IMR-90 (cell line): ENCODE data around the gene PLN. TPM values are rescaled to one million over a fixed set of nuclear protein-coding genes. Genes with fewer than 3 reads are reported as not detected.

Experiments used
- ATAC-seq: fragments of 200-7000 bp; cut with Tn5 transposase; 2 replicates; pipeline ENCODE4 v1.9.1; 2020; ENCODE audit warnings: low read depth, mild to moderate bottlenecking, moderate library complexity
- BruUV-seq: library from RNA; stranded (reverse); fragments of 400-500 nt; replicated peaks from 2 replicates; lab custom pipeline; 2021; lab: Mats Ljungman, UMichigan
- CTCF ChIA-PET: fragments of 300-600 bp; formaldehyde crosslinking; extraction: SDS; loops from one replicate; lab custom pipeline; 2021; ENCODE audit warnings: antibody characterized with exemption; lab: Yijun Ruan, JAX
- POLR2A ChIA-PET: fragments of 300-600 bp; sonication (Branson Sonifier 250); formaldehyde crosslinking; loops from one replicate; lab custom pipeline; 2022; ENCODE audit warnings: antibody characterized with exemption; ENCODE audit not compliant: unreplicated experiment; lab: Charles Lee
- DNase-seq: peaks from one replicate; pipeline ENCODE4 v3.0.0; 2013
- H2AFZ ChIP-seq: replicated peaks from 2 replicates; pipeline ENCODE3; 2013; ENCODE audit warnings: low read length, mild to moderate bottlenecking; ENCODE audit not compliant: poor library complexity
- H2AK5ac ChIP-seq: 2 replicates; pipeline ENCODE4 v1.6.1; 2013; ENCODE audit warnings: low read depth, low read length, inconsistent platforms
- H2AK9ac ChIP-seq: replicated peaks from 2 replicates; pipeline ENCODE3; 2013; ENCODE audit warnings: mild to moderate bottlenecking, low read depth, low read length, moderate library complexity; ENCODE audit not compliant: poor library complexity
- H2BK120ac ChIP-seq: 2 replicates; pipeline ENCODE4 v1.6.1; 2013; ENCODE audit warnings: low read depth, low read length, inconsistent platforms
- H2BK15ac ChIP-seq: 3 replicates; pipeline ENCODE4 v1.6.1; 2013; ENCODE audit warnings: low read depth, low read length, inconsistent platforms
- H2BK20ac ChIP-seq: 2 replicates; pipeline ENCODE4 v1.6.1; 2013; ENCODE audit warnings: low read depth, mild to moderate bottlenecking, inconsistent platforms, low read length, moderate library complexity
- H2BK5ac ChIP-seq: 2 replicates; pipeline ENCODE4 v1.6.1; 2013; ENCODE audit warnings: mild to moderate bottlenecking, low read depth, low read length, inconsistent platforms; ENCODE audit not compliant: poor library complexity, severe bottlenecking
- H3K14ac ChIP-seq: replicated peaks from 2 replicates; pipeline ENCODE4 v1.6.1; 2013; ENCODE audit warnings: low read depth, low read length, inconsistent platforms
- H3K18ac ChIP-seq: 2 replicates; pipeline ENCODE4 v1.6.1; 2013; ENCODE audit warnings: low read depth, low read length, control low read depth
- H3K23ac ChIP-seq: 2 replicates; pipeline ENCODE4 v1.6.1; 2013; ENCODE audit warnings: low read depth, low read length, inconsistent platforms
- H3K27ac ChIP-seq: 2 replicates; pipeline ENCODE4 v1.5.1; 2013; ENCODE audit warnings: mild to moderate bottlenecking, control low read depth, low read length; ENCODE audit not compliant: insufficient read depth
- H3K27me3 ChIP-seq: 2 replicates; pipeline ENCODE4 v1.6.1; 2013; ENCODE audit warnings: low read length; ENCODE audit not compliant: control insufficient read depth, insufficient read depth
- H3K36me3 ChIP-seq: 2 replicates; pipeline ENCODE4 v1.6.1; 2013; ENCODE audit warnings: low read length, mixed read lengths; ENCODE audit not compliant: control insufficient read depth, insufficient read depth
- H3K4ac ChIP-seq: 2 replicates; pipeline ENCODE4 v1.6.1; 2013; ENCODE audit warnings: low read depth, low read length, inconsistent platforms
- H3K4me1 ChIP-seq: 2 replicates; pipeline ENCODE4 v1.6.1; 2013; ENCODE audit warnings: low read length, mixed read lengths; ENCODE audit not compliant: control insufficient read depth, insufficient read depth
- H3K4me2 ChIP-seq: 2 replicates; pipeline ENCODE4 v1.6.1; 2013; ENCODE audit warnings: low read depth, mild to moderate bottlenecking, control low read depth, low read length, moderate library complexity
- H3K4me3 ChIP-seq: 2 replicates; pipeline ENCODE4 v1.5.1; 2013; ENCODE audit warnings: low read depth, mild to moderate bottlenecking, control low read depth, low read length, moderate library complexity; ENCODE audit not compliant: insufficient read depth
- H3K56ac ChIP-seq: 2 replicates; pipeline ENCODE4 v1.6.1; 2013; ENCODE audit warnings: low read length, inconsistent platforms; ENCODE audit not compliant: insufficient read depth; ENCODE audit errors: extremely low read depth
- H3K79me1 ChIP-seq, 2 experiments: 2 replicates each; pipeline ENCODE4 v1.6.1; 2013; ENCODE audit warnings: low read length in 2 of 2, inconsistent platforms in 1 of 2, low read depth in 1 of 2
- H3K9ac ChIP-seq: 2 replicates; pipeline ENCODE4 v1.6.1; 2013; ENCODE audit warnings: low read depth, low read length, control low read depth
- H3K9me1 ChIP-seq: 2 replicates; pipeline ENCODE4 v1.6.1; 2013; ENCODE audit warnings: low read length, inconsistent platforms; ENCODE audit not compliant: insufficient read depth
- H3K9me3 ChIP-seq: 2 replicates; pipeline ENCODE4 v1.6.1; 2013; ENCODE audit warnings: low read length; ENCODE audit not compliant: control insufficient read depth, insufficient read depth
- H4K20me1 ChIP-seq: 2 replicates; pipeline ENCODE4 v1.6.1; 2013; ENCODE audit warnings: low read length, inconsistent platforms; ENCODE audit not compliant: insufficient read depth
- H4K5ac ChIP-seq: 2 replicates; pipeline ENCODE4 v1.6.1; 2013; ENCODE audit warnings: mild to moderate bottlenecking, low read depth, low read length, control low read depth
- H4K8ac ChIP-seq, 2 experiments: 2 replicates each; pipeline ENCODE4 v1.6.1; 2013; ENCODE audit warnings: low read depth in 2 of 2, low read length in 2 of 2, control low read depth in 1 of 2, inconsistent platforms in 1 of 2
- H4K91ac ChIP-seq: 2 replicates; pipeline ENCODE4 v1.6.1; 2013; ENCODE audit warnings: low read depth, low read length, inconsistent platforms; ENCODE audit not compliant: insufficient read depth
- CEBPB ChIP-seq: IDR thresholded peaks from 2 replicates; pipeline ENCODE4 v1.6.1; 2012; ENCODE audit warnings: low read depth, low read length, improper control_type of control experiment
- FOS ChIP-seq: fragments of 150-350 bp; IDR thresholded peaks from 2 replicates; pipeline ENCODE4 v1.6.1; 2016; ENCODE audit warnings: low read depth, low read length
- MAFK ChIP-seq: IDR thresholded peaks from 2 replicates; pipeline ENCODE4 v1.6.1; 2012; ENCODE audit warnings: low read depth, low read length, improper control_type of control experiment
- MAZ ChIP-seq: IDR thresholded peaks from 2 replicates; pipeline ENCODE4 v1.6.1; 2012; ENCODE audit warnings: low read depth, mild to moderate bottlenecking, low read length, improper control_type of control experiment, moderate library complexity, borderline replicate concordance
- MXI1 ChIP-seq: IDR thresholded peaks from 2 replicates; pipeline ENCODE4 v1.6.1; 2012; ENCODE audit warnings: low read depth, mild to moderate bottlenecking, low read length, moderate library complexity, borderline replicate concordance
- WGBS, 2 experiments: methylation state at CpG; one replicate each; pipeline versions ENCODE4 v1.1.5 to v1.1.7; 2013; ENCODE audit warnings: missing lambda C conversion rate in 2 of 2; ENCODE audit not compliant: insufficient read length in 1 of 2; ENCODE audit errors: extremely low coverage in 2 of 2; 5-methylcytosine and 5-hydroxymethylcytosine counted together
- dilution Hi-C: fragments of 300-500 bp; cut with HindIII; formaldehyde crosslinking; loops from one replicate; pipeline ENCODE4 v1.14.3; 2018; ENCODE audit warnings: low sequenced_read_pairs; ENCODE audit not compliant: unreplicated experiment
- in situ Hi-C: fragments of 300-500 bp; cut with MboI; formaldehyde crosslinking; loops from 3 replicates; pipeline ENCODE4 v1.14.3; 2019; ENCODE audit warnings: low sequenced_read_pairs, inconsistent platforms, mixed read lengths
- intact Hi-C: fragments of 100-400 bp; cut with micrococcal nuclease; formaldehyde crosslinking; loops from 2 replicates; pipeline ENCODE4 v1.10.0; 2022
- polyA plus RNA-seq, 3 experiments: library from polyadenylated mRNA; depleted of rRNA; stranded (reverse); fragments of >200 nt; gene quantifications; 2 replicates each; pipeline ENCODE4 v1.2.3, GENCODE V29; 2012; ENCODE audit warnings: low replicate concordance in 1 of 3
- total RNA-seq: library from RNA; depleted of rRNA; stranded (reverse); fragments of >200 nt; gene quantifications from 2 replicates; pipeline ENCODE4 v1.2.3, GENCODE V29; 2012
- TF ChIP-seq, protein P1 (sequence below): fragments of 150-350 bp; IDR thresholded peaks from 2 replicates; pipeline ENCODE4 v1.6.1; 2016; ENCODE audit warnings: low read depth, mild to moderate bottlenecking, low read length, moderate library complexity, borderline replicate concordance

Gene PLN
- total and polyA plus RNA-seq, 2 of the 4 experiments (the other 2 are of a cell fraction), result under 0.01 TPM; not detected in 1

DNA sequence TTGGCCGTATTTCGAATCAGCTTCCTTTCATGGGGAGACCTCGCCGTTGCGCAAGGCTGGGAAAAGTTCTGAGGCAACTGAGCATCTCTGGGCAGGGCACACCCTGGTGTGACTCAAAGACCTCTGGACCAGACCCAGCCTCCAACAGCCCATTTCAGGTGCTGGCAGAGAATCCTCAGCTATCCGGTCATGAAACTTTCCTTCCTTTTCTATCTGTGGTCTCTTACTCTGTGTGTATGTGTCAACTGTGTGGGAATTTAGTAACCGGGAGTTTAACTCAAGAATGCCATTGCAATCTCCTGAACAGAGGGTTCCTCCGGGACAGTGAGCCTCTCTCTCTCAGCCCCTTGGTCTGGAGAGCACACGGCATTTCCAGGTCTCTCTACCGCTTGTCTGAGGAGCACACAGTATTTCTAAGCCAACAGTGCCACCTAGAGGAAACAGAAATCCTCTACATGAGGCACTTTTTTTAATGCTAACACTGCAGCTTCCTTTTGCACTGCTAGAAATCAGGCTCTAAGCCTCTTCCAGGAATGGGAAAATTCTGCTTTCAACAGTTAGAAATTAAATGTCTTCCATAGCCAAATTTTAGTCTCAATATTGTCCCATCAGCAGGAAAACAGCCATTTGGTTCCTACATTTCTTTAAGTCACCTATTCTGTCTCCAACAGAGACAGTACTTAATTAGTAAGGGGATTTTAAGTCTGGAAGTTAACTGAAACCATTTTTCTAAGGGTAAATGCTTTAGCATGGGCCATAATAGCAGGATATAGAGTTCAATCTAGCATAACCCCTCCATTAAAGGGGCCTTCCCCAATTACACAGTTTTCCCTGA, 32.7 kb downstream of the PLN start (continued):
- peak; percentile 26; the same call in 1 of the 2 replicates for TF ChIP-seq MAFK
- no peak for TF ChIP-seq MAZ

GRCh38 chr6:118581489-118581959, 33.4 kb downstream of the PLN start:
- ATAC-seq (peak; percentile 85), DNase-seq (peak; percentile 80)
- no peaks in the 10 kb centered on the region for H4K20me1 ChIP-seq
- intact Hi-C loops (loop anchor here (1.0 kb wide), 1 partner anchor 297 kb away; no protein-coding TSS in a partner anchor), dilution Hi-C loops (no loop called here), in situ Hi-C loops (no loop called here)
- no peak overlapping the region for H3K23ac ChIP-seq
- H2AFZ ChIP-seq, result no peak overlapping the region
- BruUV-seq, result no TSS peak
- peaks cover 31 to 55% of the 10 kb centered on the region in 2 experiments; a peak in 3 of 4 replicates for H3K79me1 ChIP-seq
- H2AK5ac ChIP-seq, result no peak overlapping the region
- H3K14ac ChIP-seq, result no peak overlapping the region
- H2BK120ac ChIP-seq, result no peak overlapping the region
- no peaks in the 10 kb centered on the region for H3K27me3 ChIP-seq
- peak overlapping the region; percentile 46; the same call in 1 of the 2 replicates for H3K4me2 ChIP-seq
- no peak overlapping the region for H4K8ac ChIP-seq
- H3K9me3 ChIP-seq, result peaks cover 4% of the 10 kb centered on the region; the same call in 1 of the 2 replicates
- H2BK5ac ChIP-seq, result no peak overlapping the region
- H2AK9ac ChIP-seq, result no peak overlapping the region
- H3K4me3 ChIP-seq, result no peak overlapping the region
- WGBS, 2 experiments, result no CpG with 5 or more reads among the region's 5 CpGs
- no peaks in the 10 kb centered on the region for H3K9me1 ChIP-seq
- TF ChIP-seq CEBPB, result peak; percentile 97
- TF ChIP-seq, protein P1, sequence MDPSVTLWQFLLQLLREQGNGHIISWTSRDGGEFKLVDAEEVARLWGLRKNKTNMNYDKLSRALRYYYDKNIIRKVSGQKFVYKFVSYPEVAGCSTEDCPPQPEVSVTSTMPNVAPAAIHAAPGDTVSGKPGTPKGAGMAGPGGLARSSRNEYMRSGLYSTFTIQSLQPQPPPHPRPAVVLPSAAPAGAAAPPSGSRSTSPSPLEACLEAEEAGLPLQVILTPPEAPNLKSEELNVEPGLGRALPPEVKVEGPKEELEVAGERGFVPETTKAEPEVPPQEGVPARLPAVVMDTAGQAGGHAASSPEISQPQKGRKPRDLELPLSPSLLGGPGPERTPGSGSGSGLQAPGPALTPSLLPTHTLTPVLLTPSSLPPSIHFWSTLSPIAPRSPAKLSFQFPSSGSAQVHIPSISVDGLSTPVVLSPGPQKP, result no peak
- TF ChIP-seq MXI1, result no peak
- peak; percentile 4; the same call in 1 of the 2 replicates for TF ChIP-seq FOS
- no peak overlapping the region for H3K4ac ChIP-seq
- H3K36me3 ChIP-seq, result no peaks in the 10 kb centered on the region
- POLR2A ChIA-PET, result no interaction called here
- no peak overlapping the region for H3K9ac ChIP-seq
- no peak overlapping the region for H2BK20ac ChIP-seq
- no peak overlapping the region for H2BK15ac ChIP-seq
- H3K4me1 ChIP-seq, result peaks cover 8% of the 10 kb centered on the region
- no peak overlapping the region for H3K56ac ChIP-seq
- no peak overlapping the region for H3K27ac ChIP-seq
- CTCF ChIA-PET, result interaction anchor here (0.6 to 1.6 kb wide), 2 partner anchors 11 to 295 kb away, joined by 5 read pairs; no protein-coding TSS in a partner anchor
- no peak overlapping the region for H4K91ac ChIP-seq
- no peak overlapping the region for H4K5ac ChIP-seq
- H3K18ac ChIP-seq, result no peak overlapping the region
